Measurements from ENCODE around the gene MTMR3. TPM values are rescaled to one million over a fixed set of nuclear protein-coding genes. Genes with fewer than 3 reads are reported as not detected.

MTMR3 gene
- total RNA-seq, 4 donors from 2014 or later = 34.9 to 45.9 (median 41.9) TPM

DNA sequence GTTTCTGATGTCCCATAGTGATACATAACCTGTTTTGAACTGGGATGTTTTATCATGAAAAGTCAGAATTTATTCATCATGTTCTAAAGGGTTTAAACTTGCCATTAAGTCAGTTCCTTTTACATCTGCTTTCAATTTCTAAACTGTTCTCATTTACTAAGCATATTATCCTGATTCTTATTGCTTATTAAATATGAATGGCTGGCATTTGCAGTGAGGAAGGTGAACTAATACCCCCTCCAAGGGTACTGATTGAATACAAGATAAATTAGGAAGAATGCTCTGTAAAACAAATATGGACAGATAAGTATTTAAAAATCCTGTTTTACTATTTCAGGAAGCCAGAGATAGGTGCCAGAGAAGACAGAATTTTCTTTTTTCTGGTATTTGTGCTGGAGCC, 126.5 kb downstream of the MTMR3 start:
- peaks cover 5 to 86% of the 10 kb centered on the region in 2 donors for H3K36me3 ChIP-seq
- no peak overlapping the region for H3K4me3 ChIP-seq
- TF ChIP-seq, protein P1, sequence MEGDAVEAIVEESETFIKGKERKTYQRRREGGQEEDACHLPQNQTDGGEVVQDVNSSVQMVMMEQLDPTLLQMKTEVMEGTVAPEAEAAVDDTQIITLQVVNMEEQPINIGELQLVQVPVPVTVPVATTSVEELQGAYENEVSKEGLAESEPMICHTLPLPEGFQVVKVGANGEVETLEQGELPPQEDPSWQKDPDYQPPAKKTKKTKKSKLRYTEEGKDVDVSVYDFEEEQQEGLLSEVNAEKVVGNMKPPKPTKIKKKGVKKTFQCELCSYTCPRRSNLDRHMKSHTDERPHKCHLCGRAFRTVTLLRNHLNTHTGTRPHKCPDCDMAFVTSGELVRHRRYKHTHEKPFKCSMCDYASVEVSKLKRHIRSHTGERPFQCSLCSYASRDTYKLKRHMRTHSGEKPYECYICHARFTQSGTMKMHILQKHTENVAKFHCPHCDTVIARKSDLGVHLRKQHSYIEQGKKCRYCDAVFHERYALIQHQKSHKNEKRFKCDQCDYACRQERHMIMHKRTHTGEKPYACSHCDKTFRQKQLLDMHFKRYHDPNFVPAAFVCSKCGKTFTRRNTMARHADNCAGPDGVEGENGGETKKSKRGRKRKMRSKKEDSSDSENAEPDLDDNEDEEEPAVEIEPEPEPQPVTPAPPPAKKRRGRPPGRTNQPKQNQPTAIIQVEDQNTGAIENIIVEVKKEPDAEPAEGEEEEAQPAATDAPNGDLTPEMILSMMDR (IDR thresholded peaks at IDR 0.05) = no peak
- TF ChIP-seq POLR2A (IDR thresholded peaks at IDR 0.05) = no peak
- TF ChIP-seq EP300 (IDR thresholded peaks at IDR 0.05) = no peak
- no peak for TF ChIP-seq POLR2AphosphoS5 (IDR thresholded peaks at IDR 0.05)

DNA sequence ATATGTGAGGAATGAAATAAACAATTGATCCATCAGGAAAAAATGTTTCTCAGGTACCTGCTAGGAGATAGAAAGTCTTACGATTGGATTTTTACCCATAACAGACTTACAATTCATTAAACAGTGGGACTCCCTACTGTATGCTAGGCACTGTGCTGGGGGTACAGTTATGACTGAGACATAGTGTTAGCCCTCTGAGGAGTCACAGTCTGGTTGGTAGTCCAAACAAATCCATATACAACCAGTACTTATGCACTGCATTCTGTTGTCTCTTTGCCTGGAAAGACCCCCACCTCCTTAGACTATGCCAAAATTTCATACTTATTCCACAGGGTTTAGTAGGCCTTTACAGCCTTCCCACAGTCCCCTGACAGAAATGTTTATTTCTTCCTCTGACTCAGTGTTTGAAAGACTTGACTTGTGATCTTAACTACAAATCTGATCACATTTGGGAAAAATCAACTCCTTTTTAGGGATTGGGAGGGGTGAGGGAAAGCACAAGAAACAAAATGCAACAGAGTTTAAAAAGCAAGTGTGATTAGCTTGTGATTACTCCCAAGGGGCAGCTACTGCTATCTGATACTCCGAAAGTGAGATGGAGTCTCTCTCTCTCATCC, 127.9 kb downstream of the MTMR3 start:
- 33 to 68% methylated on average over 2 of the region's 2 CpGs for WGBS, 2 donors (ENCODE audit: low coverage in 1 of 2)
- no peak for ATAC-seq
- TF ChIP-seq POLR2A (IDR thresholded peaks at IDR 0.05) (no peak), EP300 (IDR thresholded peaks at IDR 0.05) (no peak), POLR2AphosphoS5 (IDR thresholded peaks at IDR 0.05) (no peak)
- TF ChIP-seq, protein P1 (IDR thresholded peaks at IDR 0.05) = no peak

More for the DNA sequence above, 126.5 kb downstream of the MTMR3 start:
- Histone ChIP-seq H3K4me1 (peaks cover 0 to 10% (median 5%) of the 10 kb centered on the region in 3 donors), H3K9me3 (no peaks in the 10 kb centered on the region), H3K27me3 (no peaks in the 10 kb centered on the region), H3K27ac (no peak overlapping the region)
- ATAC-seq = no peak

DNA sequence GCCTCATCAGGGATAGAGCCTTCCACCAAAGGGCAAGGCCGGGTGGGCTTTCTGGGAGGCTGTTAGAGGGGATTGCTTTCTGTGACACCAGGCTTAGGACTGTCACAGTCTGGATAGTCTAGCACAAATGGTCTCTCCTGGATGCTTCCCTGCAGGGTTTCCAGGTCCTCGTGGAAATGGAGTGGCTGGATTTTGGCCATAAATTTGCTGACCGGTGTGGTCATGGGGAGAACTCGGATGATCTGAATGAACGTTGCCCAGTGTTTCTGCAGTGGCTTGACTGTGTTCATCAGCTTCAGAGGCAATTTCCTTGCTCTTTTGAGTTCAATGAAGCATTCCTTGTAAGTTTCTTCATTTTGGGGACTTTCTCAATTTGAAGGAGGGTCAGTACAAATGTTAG, 130.2 kb downstream of the MTMR3 start:
- H3K36me3 ChIP-seq = peaks cover 5 to 100% of the 10 kb centered on the region in 2 donors

More for the DNA sequence above, 127.9 kb downstream of the MTMR3 start:
- Histone ChIP-seq H3K4me3 (no peak overlapping the region), H3K9me3 (no peaks in the 10 kb centered on the region), H3K36me3 (peaks cover 5 to 98% of the 10 kb centered on the region in 2 donors), H3K27me3 (no peaks in the 10 kb centered on the region), H3K27ac (no peak overlapping the region), H3K4me1 (no peaks in the 10 kb centered on the region)

DNA sequence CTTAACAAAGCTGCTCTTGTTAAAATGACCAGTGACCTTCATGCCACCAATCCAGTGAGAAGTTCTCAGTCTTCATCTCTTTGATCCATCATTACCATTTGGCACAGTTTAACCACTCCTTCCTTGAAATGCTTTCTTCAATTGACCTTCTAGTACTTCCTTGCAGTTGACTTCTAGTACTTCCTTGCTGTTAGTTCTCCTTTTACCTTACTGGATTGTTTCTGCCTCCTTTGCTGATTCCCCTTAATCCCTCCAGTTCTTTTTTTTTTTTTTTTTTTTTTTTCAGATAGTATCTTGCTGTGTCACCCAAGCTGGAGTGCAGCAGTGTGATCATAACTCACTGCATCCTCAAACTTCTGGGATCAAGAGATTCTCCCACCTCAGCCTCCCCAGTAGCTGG, 131.3 kb downstream of the MTMR3 start:
- H3K27ac ChIP-seq = no peak overlapping the region
- H3K9me3 ChIP-seq = no peaks in the 10 kb centered on the region
- peaks cover 0 to 100% of the 10 kb centered on the region in 2 donors for H3K36me3 ChIP-seq
- H3K4me3 ChIP-seq = no peak overlapping the region
- H3K27me3 ChIP-seq = no peaks in the 10 kb centered on the region
- ATAC-seq = no peak
- H3K4me1 ChIP-seq = no peaks in the 10 kb centered on the region
- TF ChIP-seq POLR2A (IDR thresholded peaks at IDR 0.05) (no peak), POLR2AphosphoS5 (IDR thresholded peaks at IDR 0.05) (no peak), EP300 (IDR thresholded peaks at IDR 0.05) (no peak)
- TF ChIP-seq, protein P1 (IDR thresholded peaks at IDR 0.05) = no peak

More for the DNA sequence above, 130.2 kb downstream of the MTMR3 start:
- Histone ChIP-seq H3K4me1 (no peaks in the 10 kb centered on the region), H3K27ac (no peak overlapping the region), H3K9me3 (no peaks in the 10 kb centered on the region), H3K27me3 (no peaks in the 10 kb centered on the region), H3K4me3 (no peak overlapping the region)
- TF ChIP-seq, protein P1 (IDR thresholded peaks at IDR 0.05) = no peak
- no peak for TF ChIP-seq EP300 (IDR thresholded peaks at IDR 0.05)
- TF ChIP-seq POLR2AphosphoS5 (IDR thresholded peaks at IDR 0.05) = no peak
- no peak for TF ChIP-seq POLR2A (IDR thresholded peaks at IDR 0.05)
- 55 to 79% methylated on average over 2 to 3 of the region's 5 CpGs for WGBS, 2 donors (ENCODE audit: low coverage in 1 of 2)
- ATAC-seq = no peak

DNA sequence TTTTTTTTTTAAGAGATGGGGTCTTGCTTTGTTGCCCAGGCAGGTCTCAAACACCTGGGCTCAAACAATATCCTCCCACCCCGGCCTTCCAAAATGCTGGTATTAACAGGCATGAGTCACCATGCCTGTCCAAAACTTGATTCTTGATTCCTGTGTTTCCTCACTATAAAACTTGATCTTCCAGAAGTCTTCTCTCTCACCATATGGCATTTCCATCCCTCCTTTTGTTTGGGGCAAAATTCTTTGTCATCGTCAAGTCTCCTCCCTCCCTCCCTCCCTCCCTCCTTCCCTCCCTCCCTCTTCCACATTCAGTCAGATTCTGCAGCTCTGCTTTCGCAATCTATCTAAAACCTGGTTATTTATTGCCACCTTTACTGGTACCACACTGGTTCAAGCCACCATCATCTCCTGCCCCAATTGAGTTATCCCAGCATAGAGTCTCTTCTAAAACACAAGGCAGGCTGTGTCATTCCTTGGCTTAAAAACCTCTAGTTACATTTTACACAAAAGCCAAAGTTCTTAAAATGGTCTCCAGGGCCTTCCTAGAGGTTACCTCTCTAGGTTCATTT, 132.3 kb downstream of the MTMR3 start:
- Histone ChIP-seq H3K4me1 (no peaks in the 10 kb centered on the region), H3K9me3 (no peaks in the 10 kb centered on the region), H3K27ac (no peak overlapping the region), H3K36me3 (peaks cover 0 to 100% of the 10 kb centered on the region in 2 donors), H3K4me3 (no peak overlapping the region), H3K27me3 (no peaks in the 10 kb centered on the region)
- no peak for ATAC-seq
- TF ChIP-seq POLR2AphosphoS5 (IDR thresholded peaks at IDR 0.05) (no peak), POLR2A (IDR thresholded peaks at IDR 0.05) (no peak)
- WGBS, 2 donors (ENCODE audit: low coverage in 1 of 2) = 98% methylated on average over 3 of the region's 3 CpGs; no CpG with 5 or more reads in 1 of the 2 donors

Data from gastroesophageal sphincter (tissue), 4 donors.